GM19397 (cell line): ENCODE data around the gene ACOT12.

Source experiments
- ATAC-seq: cut with Tn5 transposase; IDR thresholded peaks from one replicate; pipeline ENCODE4 v1.9.1; 2021; ENCODE audit warnings: mild to moderate bottlenecking, moderate library complexity; ENCODE audit not compliant: unreplicated experiment

ACOT12 gene

GRCh38 chr5:81401266-81401665 lies 7.3 kb upstream of the ACOT12 start:
- ATAC-seq = no peak

GRCh38 chr5:81400375-81400774 lies 6.4 kb upstream of the ACOT12 start:
- no peak for ATAC-seq

GRCh38 chr5:81398741-81399140 lies 4.8 kb upstream of the ACOT12 start:
- no peak for ATAC-seq

- no peak for ATAC-seq
Measured at GRCh38 chr5:81397176-81397575, 3.2 kb upstream of the ACOT12 start.

- no peak for ATAC-seq
Measured at GRCh38 chr5:81395262-81395661, 1.3 kb upstream of the ACOT12 start.

GRCh38 chr5:81393430-81393782 lies 528 bp downstream of the ACOT12 start:
- ATAC-seq = no peak

- ATAC-seq = no peak
Measured at GRCh38 chr5:81389025-81389424, 4.9 kb downstream of the ACOT12 start.

GRCh38 chr5:81388169-81388568 lies 5.8 kb downstream of the ACOT12 start:
- no peak for ATAC-seq

GRCh38 chr5:81383867-81384266 lies 10.1 kb downstream of the ACOT12 start:
- ATAC-seq = no peak

- no peak for ATAC-seq
Measured at GRCh38 chr5:81371354-81371876, 22.5 kb downstream of the ACOT12 start.

- ATAC-seq = no peak
Measured at GRCh38 chr5:81370912-81371311, 23.0 kb downstream of the ACOT12 start.

GRCh38 chr5:81365541-81365940 lies 28.4 kb downstream of the ACOT12 start:
- ATAC-seq = no peak

GRCh38 chr5:81363093-81363871 lies 30.7 kb downstream of the ACOT12 start:
- no peak for ATAC-seq

GRCh38 chr5:81361600-81361999 lies 32.3 kb downstream of the ACOT12 start:
- ATAC-seq = no peak

GRCh38 chr5:81360640-81361039 lies 33.3 kb downstream of the ACOT12 start:
- ATAC-seq = no peak

- no peak for ATAC-seq
Measured at GRCh38 chr5:81359881-81360280, 34.1 kb downstream of the ACOT12 start.

GRCh38 chr5:81359108-81359507 lies 34.8 kb downstream of the ACOT12 start:
- no peak for ATAC-seq

GRCh38 chr5:81355291-81356251 lies 38.4 kb downstream of the ACOT12 start:
- no peak for ATAC-seq

GRCh38 chr5:81354093-81354492 lies 39.8 kb downstream of the ACOT12 start:
- no peak for ATAC-seq

GRCh38 chr5:81353189-81353588 lies 40.7 kb downstream of the ACOT12 start:
- no peak for ATAC-seq

- ATAC-seq = no peak
Measured at GRCh38 chr5:81350507-81350906, 43.4 kb downstream of the ACOT12 start.

GRCh38 chr5:81349161-81349560 lies 44.8 kb downstream of the ACOT12 start:
- ATAC-seq = no peak
